Measurements from ENCODE around the gene MAP2.
A peak's percentile ranks its signal among the peaks of the same experiment; 100 is the strongest.

The MAP2 gene

DNA sequence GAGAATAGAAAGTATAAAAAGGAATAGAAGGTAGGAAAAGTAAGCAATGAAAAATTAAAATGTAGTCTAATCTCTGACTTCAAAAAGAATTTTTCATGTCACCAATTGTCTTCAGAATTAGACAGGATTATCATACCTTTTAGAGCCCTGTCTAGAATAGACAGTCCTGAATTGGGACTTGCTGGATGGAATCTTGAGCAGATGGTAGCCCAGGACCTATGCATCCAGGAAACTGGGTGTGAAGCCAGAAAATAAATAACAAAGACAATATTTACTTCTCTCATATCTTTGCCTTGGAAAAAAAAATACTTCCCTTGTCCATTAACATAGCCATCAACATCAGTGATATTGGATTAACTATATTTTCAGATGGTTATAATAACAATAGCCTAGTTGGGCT, 250.0 kb downstream of the MAP2 start:
- no peak overlapping the region for H3K18ac ChIP-seq (ENCODE audit: low read length)
- H2AK5ac ChIP-seq (ENCODE audit: low read depth, low read length), result no peak overlapping the region
- no peak overlapping the region for H2BK5ac ChIP-seq (ENCODE audit: low read length)
- no peak overlapping the region for H3K9ac ChIP-seq (ENCODE audit: low read depth, low read length, poor library complexity)
- H3K4me3 ChIP-seq (ENCODE audit: low read length in 2 of 2), result no peak overlapping the region
- H3K36me3 ChIP-seq (replicated peaks in 1 of 2; ENCODE audit: control insufficient read depth in 2 of 2, insufficient read depth in 2 of 2, low read length in 2 of 2), result peaks cover 0 to 75% of the 10 kb centered on the region in 2 donors
- no peak overlapping the region for H2BK15ac ChIP-seq (ENCODE audit: low read length)
- no peaks in the 10 kb centered on the region for H3K79me1 ChIP-seq (ENCODE audit: low read depth, low read length)
- no peak overlapping the region for H4K8ac ChIP-seq (ENCODE audit: low read depth, low read length)
- H4K91ac ChIP-seq (ENCODE audit: low read depth, low read length, poor library complexity), result no peak overlapping the region
- peaks cover 5 to 10% of the 10 kb centered on the region in 2 donors for H3K4me1 ChIP-seq (ENCODE audit: control insufficient read depth in 2 of 2, insufficient read depth in 1 of 2, low read depth in 1 of 2, low read length in 2 of 2)
- H2BK120ac ChIP-seq (ENCODE audit: low read depth, low read length), result no peak overlapping the region
- no peak for DNase-seq (ENCODE audit: low spot score)
- H2AFZ ChIP-seq (ENCODE audit: low read length), result no peak overlapping the region
- no peak overlapping the region for H2BK12ac ChIP-seq (ENCODE audit: low read length)
- H3K27ac ChIP-seq (replicated peaks; ENCODE audit: low read length), result no peak overlapping the region
- H3K27me3 ChIP-seq (ENCODE audit: control insufficient read depth in 3 of 3, insufficient read depth in 3 of 3, low read depth in 1 of 3, low read length in 3 of 3), result no peaks in the 10 kb centered on the region
- no peak overlapping the region for H3K4ac ChIP-seq (ENCODE audit: low read length)
- peaks cover 0 to 5% of the 10 kb centered on the region in 2 donors for H3K9me3 ChIP-seq (replicated peaks in 1 of 2; ENCODE audit: control insufficient read depth in 2 of 2, insufficient read depth in 1 of 2, low read depth in 1 of 2, low read length in 2 of 2)
- H3K23ac ChIP-seq (ENCODE audit: low read depth, low read length, poor library complexity), result no peak overlapping the region
- H3K14ac ChIP-seq (ENCODE audit: low read length), result no peak overlapping the region
- H3K4me2 ChIP-seq (ENCODE audit: insufficient read depth, low read length, poor library complexity, severe bottlenecking), result no peak overlapping the region

DNA sequence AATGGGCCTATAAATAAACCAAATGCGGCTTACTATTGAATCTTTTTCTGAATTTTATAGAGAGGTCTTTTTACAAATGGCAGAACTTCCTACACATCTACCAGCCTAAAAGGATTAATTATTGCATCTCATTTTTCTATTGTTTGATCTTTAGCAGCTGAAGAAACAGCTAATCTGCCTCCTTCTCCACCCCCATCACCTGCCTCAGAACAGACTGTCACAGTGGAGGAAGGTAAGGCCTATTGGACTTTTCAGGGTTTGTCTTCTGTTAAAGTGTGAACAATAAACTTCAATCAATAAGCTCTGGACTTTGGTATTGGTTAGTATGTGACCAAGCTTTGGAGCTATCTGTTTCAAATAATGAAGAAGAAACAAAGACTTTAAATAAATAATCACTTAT, 256.7 kb downstream of the MAP2 start:
- no peak overlapping the region for H2AK5ac ChIP-seq (ENCODE audit: low read depth, low read length)
- H3K9me3 ChIP-seq (replicated peaks in 1 of 2; ENCODE audit: control insufficient read depth in 2 of 2, insufficient read depth in 1 of 2, low read depth in 1 of 2, low read length in 2 of 2), result peaks cover 0 to under 1% of the 10 kb centered on the region in 2 donors
- no peak overlapping the region for H4K8ac ChIP-seq (ENCODE audit: low read depth, low read length)
- no peak overlapping the region for H3K4me3 ChIP-seq (ENCODE audit: low read length in 2 of 2)
- H2AFZ ChIP-seq (ENCODE audit: low read length), result no peak overlapping the region
- no peak overlapping the region for H2BK120ac ChIP-seq (ENCODE audit: low read depth, low read length)
- no peak overlapping the region for H3K9ac ChIP-seq (ENCODE audit: low read depth, low read length, poor library complexity)
- H3K27ac ChIP-seq (replicated peaks; ENCODE audit: low read length), result no peak overlapping the region
- H3K27me3 ChIP-seq (ENCODE audit: control insufficient read depth in 3 of 3, insufficient read depth in 3 of 3, low read depth in 1 of 3, low read length in 3 of 3), result no peaks in the 10 kb centered on the region
- H4K91ac ChIP-seq (ENCODE audit: low read depth, low read length, poor library complexity), result no peak overlapping the region
- H3K36me3 ChIP-seq (replicated peaks in 1 of 2; ENCODE audit: control insufficient read depth in 2 of 2, insufficient read depth in 2 of 2, low read length in 2 of 2), result peaks cover 7 to 95% of the 10 kb centered on the region in 2 donors
- no peak for DNase-seq (ENCODE audit: low spot score)
- WGBS, 2 donors (ENCODE audit: extremely low coverage in 2 of 2, insufficient read length in 2 of 2, insufficient replicate concordance in 1 of 2), result no CpG with 5 or more reads among the region's 1 CpG
- no peak overlapping the region for H3K23ac ChIP-seq (ENCODE audit: low read depth, low read length, poor library complexity)
- peaks cover 2 to 3% of the 10 kb centered on the region in 2 donors for H3K4me1 ChIP-seq (ENCODE audit: control insufficient read depth in 2 of 2, insufficient read depth in 1 of 2, low read depth in 1 of 2, low read length in 2 of 2)
- H3K79me1 ChIP-seq (ENCODE audit: low read depth, low read length), result peaks cover 2% of the 10 kb centered on the region
- H2BK12ac ChIP-seq (ENCODE audit: low read length), result no peak overlapping the region
- no peak overlapping the region for H3K14ac ChIP-seq (ENCODE audit: low read length)
- H2BK5ac ChIP-seq (ENCODE audit: low read length), result no peak overlapping the region
- no peak overlapping the region for H3K4ac ChIP-seq (ENCODE audit: low read length)
- H3K4me2 ChIP-seq (ENCODE audit: insufficient read depth, low read length, poor library complexity, severe bottlenecking), result no peak overlapping the region
- H2BK15ac ChIP-seq (ENCODE audit: low read length), result no peak overlapping the region
- no peak overlapping the region for H3K18ac ChIP-seq (ENCODE audit: low read length)

GRCh38 chr2:209681201-209681735, 257.4 kb downstream of the MAP2 start:
- DNase-seq (ENCODE audit: low spot score), result no peak
- H2AK5ac ChIP-seq (ENCODE audit: low read depth, low read length), result no peak overlapping the region

GRCh38 chr2:209682646-209683045, 258.8 kb downstream of the MAP2 start:
- Histone ChIP-seq H2BK120ac (ENCODE audit: low read depth, low read length) (no peak overlapping the region), H2BK5ac (ENCODE audit: low read length) (no peak overlapping the region), H3K36me3 (replicated peaks in 1 of 2; ENCODE audit: control insufficient read depth in 2 of 2, insufficient read depth in 2 of 2, low read length in 2 of 2) (peaks cover 12 to 99% of the 10 kb centered on the region in 2 donors), H3K9ac (ENCODE audit: low read depth, low read length, poor library complexity) (no peak overlapping the region), H3K4ac (ENCODE audit: low read length) (no peak overlapping the region), H3K14ac (ENCODE audit: low read length) (no peak overlapping the region), H2BK15ac (ENCODE audit: low read length) (no peak overlapping the region), H3K27me3 (ENCODE audit: control insufficient read depth in 3 of 3, insufficient read depth in 3 of 3, low read depth in 1 of 3, low read length in 3 of 3) (no peaks in the 10 kb centered on the region), H2AK5ac (ENCODE audit: low read depth, low read length) (no peak overlapping the region), H3K9me3 (replicated peaks in 1 of 2; ENCODE audit: control insufficient read depth in 2 of 2, insufficient read depth in 1 of 2, low read depth in 1 of 2, low read length in 2 of 2) (no peaks in the 10 kb centered on the region), H2BK12ac (ENCODE audit: low read length) (no peak overlapping the region), H3K79me1 (ENCODE audit: low read depth, low read length) (peaks cover 3% of the 10 kb centered on the region), H3K23ac (ENCODE audit: low read depth, low read length, poor library complexity) (no peak overlapping the region), H3K18ac (ENCODE audit: low read length) (no peak overlapping the region), H3K4me1 (ENCODE audit: control insufficient read depth in 2 of 2, insufficient read depth in 1 of 2, low read depth in 1 of 2, low read length in 2 of 2) (peaks cover 6 to 9% of the 10 kb centered on the region in 2 donors), H3K4me3 (ENCODE audit: low read length in 2 of 2) (no peak overlapping the region), H3K27ac (replicated peaks; ENCODE audit: low read length) (peak overlapping the region; percentile 28), H4K91ac (ENCODE audit: low read depth, low read length, poor library complexity) (no peak overlapping the region), H3K4me2 (ENCODE audit: insufficient read depth, low read length, poor library complexity, severe bottlenecking) (no peak overlapping the region), H2AFZ (ENCODE audit: low read length) (no peak overlapping the region), H4K8ac (ENCODE audit: low read depth, low read length) (no peak overlapping the region)
- no peak for DNase-seq (ENCODE audit: low spot score)
- no CpG with 5 or more reads among the region's 4 CpGs for WGBS, 2 donors (ENCODE audit: extremely low coverage in 2 of 2, insufficient read length in 2 of 2, insufficient replicate concordance in 1 of 2)

More at GRCh38 chr2:209681201-209681735, 257.4 kb downstream of the MAP2 start:
- Histone ChIP-seq H3K27ac (replicated peaks; ENCODE audit: low read length) (no peak overlapping the region), H3K4me1 (ENCODE audit: control insufficient read depth in 2 of 2, insufficient read depth in 1 of 2, low read depth in 1 of 2, low read length in 2 of 2) (peaks cover 2 to 3% of the 10 kb centered on the region in 2 donors), H3K4ac (ENCODE audit: low read length) (no peak overlapping the region), H3K4me3 (ENCODE audit: low read length in 2 of 2) (no peak overlapping the region), H3K14ac (ENCODE audit: low read length) (no peak overlapping the region), H2BK120ac (ENCODE audit: low read depth, low read length) (no peak overlapping the region), H2AFZ (ENCODE audit: low read length) (no peak overlapping the region), H3K79me1 (ENCODE audit: low read depth, low read length) (peaks cover 2% of the 10 kb centered on the region), H3K18ac (ENCODE audit: low read length) (no peak overlapping the region), H3K4me2 (ENCODE audit: insufficient read depth, low read length, poor library complexity, severe bottlenecking) (no peak overlapping the region), H3K27me3 (ENCODE audit: control insufficient read depth in 3 of 3, insufficient read depth in 3 of 3, low read depth in 1 of 3, low read length in 3 of 3) (no peaks in the 10 kb centered on the region), H4K8ac (ENCODE audit: low read depth, low read length) (no peak overlapping the region), H3K9me3 (replicated peaks in 1 of 2; ENCODE audit: control insufficient read depth in 2 of 2, insufficient read depth in 1 of 2, low read depth in 1 of 2, low read length in 2 of 2) (no peaks in the 10 kb centered on the region), H3K9ac (ENCODE audit: low read depth, low read length, poor library complexity) (no peak overlapping the region), H2BK15ac (ENCODE audit: low read length) (no peak overlapping the region), H2BK12ac (ENCODE audit: low read length) (no peak overlapping the region), H2BK5ac (ENCODE audit: low read length) (no peak overlapping the region), H4K91ac (ENCODE audit: low read depth, low read length, poor library complexity) (no peak overlapping the region), H3K36me3 (replicated peaks in 1 of 2; ENCODE audit: control insufficient read depth in 2 of 2, insufficient read depth in 2 of 2, low read length in 2 of 2) (peaks cover 9 to 95% of the 10 kb centered on the region in 2 donors), H3K23ac (ENCODE audit: low read depth, low read length, poor library complexity) (no peak overlapping the region)
- no CpG with 5 or more reads among the region's 1 CpG for WGBS, 2 donors (ENCODE audit: extremely low coverage in 2 of 2, insufficient read length in 2 of 2, insufficient replicate concordance in 1 of 2)
